Neuron (in vitro differentiated cells): ENCODE data around the gene SELENOS.
"Not testable (repeated sequence)": the region's sequence is repeated elsewhere in the genome, so short reads cannot be mapped to it uniquely, and the experiment has no call there.

Source experiments
- H2AFZ ChIP-seq: one replicate; pipeline ENCODE4 v1.6.1; 2013; ENCODE audit warnings: low read depth, mild to moderate bottlenecking, inconsistent platforms, low read length, moderate library complexity
- H3K27me3 ChIP-seq: one replicate; pipeline ENCODE4 v1.6.1; 2013; ENCODE audit warnings: low read length; ENCODE audit not compliant: insufficient read depth
- H3K36me3 ChIP-seq: one replicate; pipeline ENCODE4 v1.6.1; 2013; ENCODE audit warnings: low read length; ENCODE audit not compliant: insufficient read depth
- H3K4me1 ChIP-seq: one replicate; pipeline ENCODE4 v1.6.1; 2013; ENCODE audit warnings: low read length; ENCODE audit not compliant: insufficient read depth
- H3K4me3 ChIP-seq: 2 replicates; pipeline ENCODE4 v1.5.1; 2013; ENCODE audit warnings: mild to moderate bottlenecking, low read length, moderate library complexity
- H3K9me3 ChIP-seq: one replicate; pipeline ENCODE4 v1.6.1; 2013; ENCODE audit warnings: low read length

Gene SELENOS

GRCh38 chr15:101306341-101307047 is 29.2 kb upstream of the SELENOS start:
- Histone ChIP-seq H3K36me3 (no peaks in the 10 kb centered on the region), H3K4me3 (no peak overlapping the region), H2AFZ (no peak overlapping the region), H3K9me3 (no peaks in the 10 kb centered on the region), H3K27me3 (no peaks in the 10 kb centered on the region), H3K4me1 (peaks cover 5% of the 10 kb centered on the region)

GRCh38 chr15:101305820-101306255 is 28.6 kb upstream of the SELENOS start:
- no peaks in the 10 kb centered on the region for H3K27me3 ChIP-seq
- H3K36me3 ChIP-seq = no peaks in the 10 kb centered on the region
- H3K4me3 ChIP-seq = no peak overlapping the region
- no peak overlapping the region for H2AFZ ChIP-seq
- H3K9me3 ChIP-seq = no peaks in the 10 kb centered on the region
- H3K4me1 ChIP-seq = peaks cover 5% of the 10 kb centered on the region

GRCh38 chr15:101303408-101303807 is 26.1 kb upstream of the SELENOS start:
- no peaks in the 10 kb centered on the region for H3K36me3 ChIP-seq
- no peaks in the 10 kb centered on the region for H3K9me3 ChIP-seq
- no peak overlapping the region for H2AFZ ChIP-seq
- H3K27me3 ChIP-seq = no peaks in the 10 kb centered on the region
- H3K4me3 ChIP-seq = no peak overlapping the region
- peaks cover 5% of the 10 kb centered on the region for H3K4me1 ChIP-seq

GRCh38 chr15:101296418-101297405 is 19.4 kb upstream of the SELENOS start:
- peak overlapping the region; percentile 89 for H3K4me3 ChIP-seq
- no peaks in the 10 kb centered on the region for H3K9me3 ChIP-seq
- peaks cover 22% of the 10 kb centered on the region for H3K4me1 ChIP-seq
- H3K36me3 ChIP-seq = peaks cover 8% of the 10 kb centered on the region
- H2AFZ ChIP-seq = no peak overlapping the region
- no peaks in the 10 kb centered on the region for H3K27me3 ChIP-seq

GRCh38 chr15:101295607-101296161 is 18.4 kb upstream of the SELENOS start:
- peaks cover 22% of the 10 kb centered on the region for H3K4me1 ChIP-seq
- peak overlapping the region; percentile 89 for H3K4me3 ChIP-seq
- H3K9me3 ChIP-seq = no peaks in the 10 kb centered on the region
- no peaks in the 10 kb centered on the region for H3K27me3 ChIP-seq
- H2AFZ ChIP-seq = peak overlapping the region; percentile 39
- peaks cover 16% of the 10 kb centered on the region for H3K36me3 ChIP-seq

- H3K4me1 ChIP-seq = peaks cover 22% of the 10 kb centered on the region
- H3K4me3 ChIP-seq = peak within 1 kb of the TSS; percentile 89
Measured at GRCh38 chr15:101294731-101295606, 17.7 kb upstream of the SELENOS start, which contains the start of gene SNRPA1. TSS of gene SNRPA1 (minus strand) at chr15:101295248. CDS start at chr15:101295178, 70 bp downstream.

GRCh38 chr15:101293122-101293521 is 15.8 kb upstream of the SELENOS start:
- Histone ChIP-seq H3K4me3 (peak overlapping the region; percentile 89), H3K27me3 (no peaks in the 10 kb centered on the region), H3K4me1 (peaks cover 22% of the 10 kb centered on the region), H2AFZ (no peak overlapping the region), H3K9me3 (no peaks in the 10 kb centered on the region), H3K36me3 (peaks cover 32% of the 10 kb centered on the region)

More at GRCh38 chr15:101294731-101295606, 17.7 kb upstream of the SELENOS start, which contains the start of gene SNRPA1:
- peaks cover 19% of the 10 kb centered on the region for H3K36me3 ChIP-seq
- no peaks in the 10 kb centered on the region for H3K9me3 ChIP-seq
- H3K27me3 ChIP-seq = no peaks in the 10 kb centered on the region
- H2AFZ ChIP-seq = peak within 1 kb of the TSS; percentile 39

GRCh38 chr15:101288905-101289513 is 11.7 kb upstream of the SELENOS start:
- H3K36me3 ChIP-seq = peaks cover 66% of the 10 kb centered on the region
- no peak overlapping the region for H2AFZ ChIP-seq
- peaks cover 8% of the 10 kb centered on the region for H3K4me1 ChIP-seq
- no peaks in the 10 kb centered on the region for H3K9me3 ChIP-seq
- H3K4me3 ChIP-seq = no peak overlapping the region
- no peaks in the 10 kb centered on the region for H3K27me3 ChIP-seq

GRCh38 chr15:101287342-101287741 is 10.1 kb upstream of the SELENOS start:
- H2AFZ ChIP-seq, H3K27me3 ChIP-seq, H3K4me3 ChIP-seq, H3K9me3 ChIP-seq, H3K4me1 ChIP-seq: not testable (repeated sequence)
- peaks cover 77% of the 10 kb centered on the region for H3K36me3 ChIP-seq

- Histone ChIP-seq H3K9me3 (no peaks in the 10 kb centered on the region), H3K4me1 (no peaks in the 10 kb centered on the region), H2AFZ (no peak overlapping the region), H3K27me3 (no peaks in the 10 kb centered on the region), H3K36me3 (peaks cover 75% of the 10 kb centered on the region), H3K4me3 (no peak overlapping the region)
Measured at GRCh38 chr15:101286471-101287114, 9.3 kb upstream of the SELENOS start.

GRCh38 chr15:101283931-101284330 is 6.6 kb upstream of the SELENOS start:
- H2AFZ ChIP-seq = no peak overlapping the region
- no peaks in the 10 kb centered on the region for H3K4me1 ChIP-seq
- H3K9me3 ChIP-seq = no peaks in the 10 kb centered on the region
- H3K36me3 ChIP-seq = peaks cover 69% of the 10 kb centered on the region
- no peak overlapping the region for H3K4me3 ChIP-seq
- no peaks in the 10 kb centered on the region for H3K27me3 ChIP-seq
